ENCODE measurements around the gene VEGFB.

- TF ChIP-seq POLR2A (IDR thresholded peaks at IDR 0.05; ENCODE audit: borderline replicate concordance, extremely low read depth, insufficient read depth, insufficient read length) (no peak), CTCF (IDR thresholded peaks at IDR 0.05 in 2 of 3, conservative IDR thresholded peaks at IDR 0.05 in 1 of 3; ENCODE audit: borderline replicate concordance in 1 of 3, insufficient read depth in 1 of 3, low read depth in 2 of 3, low read length in 2 of 3) (no peak), CEBPB (IDR thresholded peaks at IDR 0.05; ENCODE audit: low read depth) (no peak), YY1 (IDR thresholded peaks at IDR 0.05; ENCODE audit: extremely low read depth, insufficient replicate concordance, low read depth, low read length) (no peak), ZNF274 (IDR thresholded peaks at IDR 0.05; ENCODE audit: low read depth, low read length) (no peak), MAX (IDR thresholded peaks at IDR 0.05) (no peak), POLR2AphosphoS5 (IDR thresholded peaks at IDR 0.05; ENCODE audit: low read depth, low read length) (no peak), REST (IDR thresholded peaks at IDR 0.05; ENCODE audit: low read depth) (no peak), RAD21 (IDR thresholded peaks at IDR 0.05; ENCODE audit: low read depth) (no peak), CBX3 (IDR thresholded peaks at IDR 0.05; ENCODE audit: low read depth) (no peak), SP1 (IDR thresholded peaks at IDR 0.05; ENCODE audit: low read depth) (no peak), EZH2 (IDR thresholded peaks at IDR 0.05) (no peak), ATF3 (IDR thresholded peaks at IDR 0.05) (no peak)
Observed at GRCh38 chr11:64235437-64236161, 1.2 kb downstream of the VEGFB start.
